HG03460 (cell line): Measurements from ENCODE around the gene C8G.

Experiments used
- ATAC-seq: cut with Tn5 transposase; IDR thresholded peaks from one replicate; pipeline ENCODE4 v1.9.1; 2021; ENCODE audit not compliant: unreplicated experiment

The C8G gene

DNA sequence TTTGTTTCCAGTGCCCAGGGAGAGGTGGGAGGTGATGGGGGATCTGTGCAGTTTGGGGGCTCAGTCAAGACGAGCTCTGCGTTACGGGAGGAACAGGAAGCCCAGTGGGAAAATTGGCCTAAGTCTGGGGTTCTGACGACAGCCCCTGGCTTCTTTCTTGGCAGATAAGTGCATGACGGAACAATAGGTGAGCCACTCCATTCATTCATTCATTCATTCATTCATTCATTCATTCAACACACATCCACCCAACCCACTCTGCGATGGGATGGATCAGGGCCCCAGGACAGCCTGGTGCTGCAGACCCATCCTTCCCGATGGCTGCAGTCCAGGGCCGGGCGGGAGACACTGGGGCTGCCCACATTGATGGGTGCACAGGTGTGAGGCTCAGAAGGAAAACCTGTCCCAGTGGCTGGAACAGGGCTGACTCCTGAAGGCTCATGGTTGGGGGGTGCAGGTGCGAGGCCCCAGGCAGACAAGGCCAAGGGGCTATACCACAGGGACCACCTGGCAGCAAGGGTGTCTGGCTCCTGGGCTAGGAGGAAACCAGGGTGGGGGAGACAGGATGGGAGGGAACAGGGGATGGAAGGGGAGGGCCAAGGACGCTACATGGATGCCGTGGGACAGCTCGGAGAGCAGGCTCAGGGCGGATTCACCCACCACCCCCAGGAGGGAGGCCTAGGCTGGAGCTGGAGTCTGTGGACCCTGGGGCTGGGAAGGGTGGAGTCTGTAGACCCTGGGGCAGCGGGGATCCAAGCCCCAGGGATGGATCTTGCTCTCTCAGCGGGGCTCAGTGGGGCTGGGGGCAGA is 35.8 kb downstream of the C8G start:
- ATAC-seq, result no peak

DNA sequence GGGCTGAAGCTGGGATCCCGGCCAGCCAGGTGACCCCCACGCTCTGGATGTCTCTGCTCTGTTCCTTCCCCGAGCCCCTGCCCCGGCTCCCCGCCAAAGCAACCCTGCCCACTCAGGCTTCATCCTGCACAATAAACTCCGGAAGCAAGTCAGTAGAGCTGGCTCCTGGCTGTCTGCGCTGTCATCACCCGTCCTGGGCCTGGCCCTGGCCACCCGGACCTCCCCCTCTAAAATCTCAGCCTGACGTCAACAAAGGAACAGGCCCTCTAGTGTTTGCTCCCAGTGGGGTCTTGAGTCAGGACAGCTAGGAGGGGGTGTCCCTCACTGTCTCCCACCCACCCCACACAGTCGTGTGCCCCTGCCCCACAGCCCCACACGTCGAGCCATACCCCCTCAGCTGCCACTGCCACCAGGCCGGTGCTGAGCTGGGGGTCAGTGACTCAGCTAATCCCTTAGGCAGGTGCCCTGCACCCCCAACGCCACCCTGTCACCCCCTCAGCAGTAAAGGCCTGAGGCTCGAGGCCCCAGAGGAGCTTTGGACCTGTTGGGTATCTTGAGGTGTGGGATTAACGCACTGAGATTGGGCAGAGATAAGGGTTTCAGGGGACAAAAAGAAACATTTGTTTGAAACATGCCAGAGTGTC is 36.7 kb downstream of the C8G start:
- no peak for ATAC-seq

DNA sequence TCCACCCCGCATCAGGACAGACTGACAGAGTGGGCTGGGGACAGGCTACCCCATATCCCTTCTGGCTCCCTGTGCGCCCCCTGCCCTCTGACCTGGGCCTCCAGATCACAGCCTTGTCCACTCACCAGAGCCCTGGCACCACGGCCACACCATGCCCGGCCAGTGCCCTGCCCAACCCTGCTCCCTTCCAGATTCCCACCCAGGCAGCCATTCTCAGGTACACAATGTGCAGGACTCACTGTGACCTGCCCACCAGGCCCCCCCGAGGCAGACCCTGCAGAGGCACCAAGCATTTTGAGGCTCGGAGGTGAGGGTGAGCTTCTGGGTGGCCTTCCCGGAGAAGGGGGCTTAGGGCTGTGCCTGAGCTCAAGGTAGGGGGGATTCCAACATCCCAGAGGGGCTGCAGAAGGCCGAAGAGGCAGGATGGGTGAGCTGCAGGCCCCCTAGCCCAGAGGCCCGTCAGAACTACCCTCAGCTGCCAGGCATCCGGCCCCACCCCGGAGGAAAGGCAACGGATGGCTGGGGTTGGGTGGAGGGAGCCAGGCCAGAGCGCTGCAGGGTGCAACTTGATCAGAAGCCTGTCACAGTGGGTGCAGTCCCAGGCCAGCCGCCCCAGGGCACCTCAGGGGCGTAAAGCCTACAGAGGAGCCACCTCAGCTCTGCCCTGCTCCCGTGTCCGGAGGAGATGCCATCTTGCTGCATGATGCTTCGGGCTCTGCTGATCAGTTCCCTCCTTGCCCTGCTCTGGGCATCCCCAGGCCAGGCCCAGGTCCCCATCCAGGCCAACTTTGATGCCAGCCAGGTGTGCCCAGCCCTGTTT is 37.4 kb downstream of the C8G start, which contains the start of gene LCNL1:
Gene LCNL1 (plus strand): TSS at position 762 of the 820 bp plus-strand sequence. CDS start 594 bp downstream, outside the sequence.
- no peak for ATAC-seq

DNA sequence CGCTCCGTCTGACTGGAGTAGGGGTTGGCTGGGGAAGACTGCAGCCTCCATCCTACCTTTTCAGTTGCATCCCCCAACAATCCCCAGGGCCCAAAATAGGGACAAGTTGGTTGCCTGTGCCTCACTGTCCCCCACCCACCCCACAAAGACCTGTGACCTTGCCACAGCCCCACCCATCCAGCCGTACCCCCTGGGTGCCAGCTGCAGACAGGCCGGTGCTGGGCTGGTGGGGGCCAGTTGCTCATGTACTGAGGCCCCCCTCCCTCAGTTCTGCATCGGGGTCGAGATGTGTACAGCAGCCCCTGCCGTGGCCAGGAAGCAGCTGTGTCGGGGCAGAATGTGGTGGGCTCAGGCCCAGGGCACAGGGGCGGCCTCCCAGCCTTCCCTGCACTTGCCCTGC is 38.1 kb downstream of the C8G start:
- ATAC-seq, result no peak

DNA sequence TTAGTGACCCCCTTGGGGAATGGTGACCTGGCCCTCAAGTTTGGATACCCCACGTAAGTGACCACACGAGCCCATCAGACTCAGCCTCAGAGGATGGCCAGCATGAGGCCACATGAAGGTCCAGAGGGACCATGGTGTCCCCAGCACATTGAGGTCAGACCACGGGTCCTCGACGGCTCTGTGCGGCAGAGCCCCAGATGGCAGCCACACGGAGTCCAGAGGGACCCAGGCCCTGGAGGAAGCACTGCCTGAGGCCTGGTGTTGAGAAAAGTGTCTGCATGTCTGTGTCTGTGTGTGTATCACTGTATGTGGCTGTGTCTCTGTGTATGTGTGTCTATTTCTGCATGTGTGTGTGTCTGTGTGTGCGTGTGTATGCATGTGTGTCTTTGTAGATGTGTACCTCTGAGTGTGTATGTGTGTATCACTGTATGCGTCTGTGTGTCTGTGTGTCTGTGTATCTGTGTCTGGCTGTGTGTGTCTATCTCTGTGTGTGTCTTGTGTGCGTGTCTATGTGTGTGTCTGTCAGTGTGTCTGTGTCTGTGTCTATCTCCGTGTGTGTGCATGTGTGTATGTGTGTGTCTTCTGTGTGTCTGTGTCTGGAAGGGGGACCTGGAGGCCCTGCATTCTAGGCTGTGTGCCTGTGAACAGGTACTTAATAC is 38.7 kb downstream of the C8G start:
- no peak for ATAC-seq

DNA sequence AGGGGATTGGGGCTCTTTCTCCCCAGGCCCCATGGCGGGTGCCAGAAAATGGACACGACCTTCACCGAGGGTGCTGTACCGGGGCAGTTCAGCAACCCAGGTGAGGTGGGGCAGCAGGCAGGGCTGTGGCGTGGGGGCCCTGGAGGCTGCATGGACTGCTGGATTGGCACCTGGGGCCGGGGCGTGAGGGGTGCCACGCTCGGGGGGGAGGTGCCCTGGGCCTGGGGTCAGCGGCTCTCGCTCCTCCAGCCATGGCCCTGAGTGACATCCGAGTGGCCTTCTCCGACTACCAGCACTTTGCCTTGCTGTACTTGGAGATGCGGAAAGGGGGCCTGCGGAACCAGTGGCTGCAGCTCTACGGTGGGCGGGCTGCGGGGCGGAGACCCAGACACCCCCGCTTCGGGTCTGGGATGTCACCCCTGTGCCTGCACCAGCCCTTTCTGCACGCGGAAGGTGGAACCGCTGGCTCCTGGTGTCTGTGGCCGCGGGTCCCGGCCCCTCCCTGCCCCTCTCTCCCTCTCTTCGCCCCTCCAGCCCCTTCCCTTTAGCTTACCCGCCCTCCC is 39.5 kb downstream of the C8G start:
- ATAC-seq, result no peak

DNA sequence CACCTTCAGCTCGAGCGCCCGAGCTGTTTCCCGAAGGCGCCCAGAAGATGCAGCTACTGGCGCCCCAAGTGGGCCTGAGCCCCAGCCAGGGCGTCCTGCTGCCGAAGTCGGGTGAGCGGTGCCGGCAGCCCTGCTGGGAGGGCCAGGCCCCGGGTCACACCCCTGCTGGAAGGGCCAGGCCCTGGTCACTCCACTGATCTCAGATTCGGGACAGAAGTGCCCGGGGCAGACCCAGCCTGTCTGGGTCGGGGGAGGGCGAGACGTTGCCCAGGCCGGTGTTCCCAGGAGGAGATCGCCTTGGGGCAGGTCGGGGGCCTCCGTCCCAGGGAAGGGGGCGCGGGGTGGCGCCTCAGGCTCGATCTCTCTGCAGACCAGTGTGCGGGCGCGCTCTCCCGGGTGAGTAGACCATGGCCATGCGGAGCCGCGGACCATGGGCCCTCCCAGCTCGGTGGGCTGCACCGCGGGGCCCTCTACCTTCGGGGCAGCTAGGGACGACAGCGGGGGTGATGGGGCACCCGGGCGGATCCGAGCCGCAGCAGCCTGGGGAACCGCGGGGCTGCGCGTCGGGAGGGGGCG is 40.1 kb downstream of the C8G start:
- ATAC-seq, result no peak

DNA sequence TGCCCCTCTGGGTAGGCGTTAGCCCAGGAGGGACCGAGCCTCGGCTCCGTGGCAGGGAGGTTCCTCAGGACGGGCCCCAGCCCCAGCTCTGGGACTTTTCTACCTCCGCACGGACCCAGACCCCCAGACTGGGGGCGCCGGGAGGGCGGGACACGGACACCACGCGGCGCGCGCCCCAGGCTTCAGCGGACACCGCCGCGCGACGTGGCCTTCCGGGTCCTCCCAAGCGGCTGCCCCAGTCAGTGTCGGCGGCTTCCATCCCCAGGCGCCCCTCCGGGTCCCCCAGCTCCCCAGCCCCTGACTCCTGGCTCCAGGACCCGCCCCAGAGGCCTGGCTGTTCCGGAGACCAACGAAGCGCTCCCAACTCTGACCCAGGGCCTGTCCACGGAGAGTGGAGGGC is 40.8 kb downstream of the C8G start:
- no peak for ATAC-seq

DNA sequence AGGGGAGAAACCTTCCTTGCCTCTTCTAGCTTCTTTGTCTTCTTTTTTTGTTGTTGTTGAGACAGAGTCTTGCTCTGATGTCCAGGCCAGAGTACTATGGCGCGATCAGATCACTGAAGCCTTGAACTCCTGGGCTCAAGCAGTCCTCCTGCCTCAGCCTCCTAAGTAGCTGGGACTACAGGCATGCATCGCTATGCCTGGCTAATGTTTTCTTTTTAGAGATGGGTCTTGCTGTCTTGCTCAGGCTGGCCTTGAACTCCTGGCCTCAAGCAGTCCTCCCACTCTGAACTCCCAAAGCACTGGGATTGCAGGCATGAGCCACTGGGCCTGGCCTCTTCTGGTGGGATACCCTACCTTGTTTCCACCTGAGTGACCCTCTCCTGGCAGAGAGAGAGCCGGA is 43.8 kb downstream of the C8G start:
- no peak for ATAC-seq

DNA sequence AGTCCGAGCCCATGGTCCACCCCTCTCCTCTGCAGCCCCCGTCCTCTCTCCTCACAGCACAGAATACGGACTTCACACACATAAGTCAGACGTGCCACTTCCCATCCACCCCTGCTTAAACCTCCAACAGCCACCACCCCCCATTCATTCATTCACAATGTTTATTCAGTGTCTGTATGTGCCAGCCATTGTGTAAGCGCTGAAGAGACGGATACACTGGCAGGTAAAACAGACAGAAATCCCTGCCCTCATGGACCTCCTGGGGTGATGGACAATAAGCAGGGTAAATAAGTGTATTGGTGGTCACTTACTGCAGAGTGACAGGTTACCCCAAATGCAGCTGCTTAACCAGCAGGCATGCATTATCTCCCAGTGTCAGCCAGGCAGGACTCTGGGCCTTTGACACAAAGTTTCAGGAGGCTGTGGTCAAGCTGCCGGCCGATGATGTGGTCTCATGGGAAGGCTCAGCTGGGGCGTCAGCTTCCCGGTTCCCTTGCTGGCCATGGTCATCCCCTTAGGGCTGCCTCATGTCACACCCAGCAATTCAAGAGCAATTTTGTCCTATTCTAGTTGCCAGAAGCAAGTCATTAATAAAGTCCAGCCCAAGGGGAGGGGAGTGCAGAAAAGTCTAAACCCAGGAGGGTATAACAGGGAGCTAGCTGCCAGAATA is 45.3 kb downstream of the C8G start:
- no peak for ATAC-seq

DNA sequence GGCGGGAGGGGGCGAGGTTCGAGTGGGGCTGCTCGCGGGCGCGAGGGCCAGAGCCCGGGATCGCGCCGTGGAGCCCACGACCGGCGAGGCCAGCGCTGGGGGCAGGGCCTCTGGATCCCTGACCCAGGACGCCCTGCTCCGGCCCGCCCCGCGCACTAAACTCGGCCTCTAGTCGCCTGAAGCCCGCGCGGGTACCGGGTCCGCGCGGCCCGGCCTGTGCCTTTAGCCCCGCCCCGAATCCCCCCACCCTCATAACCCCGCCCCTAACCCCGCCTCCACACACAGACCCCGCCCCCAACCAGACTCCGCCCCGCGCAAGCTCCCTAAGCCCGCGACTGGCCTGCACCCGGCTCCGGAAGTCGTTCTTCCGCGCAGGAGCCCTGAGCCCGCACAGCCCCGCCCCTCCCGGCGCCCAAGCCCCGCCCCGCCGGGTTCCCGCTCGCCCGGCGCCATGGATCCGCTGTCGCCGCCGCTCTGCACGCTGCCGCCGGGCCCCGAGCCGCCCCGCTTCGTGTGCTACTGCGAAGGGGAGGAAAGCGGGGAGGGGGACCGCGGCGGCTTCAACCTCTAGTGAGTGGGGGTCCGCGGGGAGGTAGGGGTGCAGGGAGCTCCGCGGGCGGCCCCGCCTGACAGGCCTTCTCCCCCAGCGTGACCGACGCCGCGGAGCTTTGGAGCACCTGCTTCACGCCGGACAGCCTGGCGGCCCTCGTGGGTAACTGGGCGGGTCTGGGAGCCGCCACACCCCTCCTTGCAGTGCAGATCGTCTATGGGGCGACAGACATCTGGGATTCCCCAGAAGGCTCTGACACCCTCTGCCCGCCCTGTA is 47.2 kb downstream of the C8G start, which contains the start of gene PAXX:
Gene PAXX (plus strand): TSS at position 430 of the 826 bp plus-strand sequence. CDS start 22 bp downstream, at position 452.
- ATAC-seq, result peak; percentile 77

DNA sequence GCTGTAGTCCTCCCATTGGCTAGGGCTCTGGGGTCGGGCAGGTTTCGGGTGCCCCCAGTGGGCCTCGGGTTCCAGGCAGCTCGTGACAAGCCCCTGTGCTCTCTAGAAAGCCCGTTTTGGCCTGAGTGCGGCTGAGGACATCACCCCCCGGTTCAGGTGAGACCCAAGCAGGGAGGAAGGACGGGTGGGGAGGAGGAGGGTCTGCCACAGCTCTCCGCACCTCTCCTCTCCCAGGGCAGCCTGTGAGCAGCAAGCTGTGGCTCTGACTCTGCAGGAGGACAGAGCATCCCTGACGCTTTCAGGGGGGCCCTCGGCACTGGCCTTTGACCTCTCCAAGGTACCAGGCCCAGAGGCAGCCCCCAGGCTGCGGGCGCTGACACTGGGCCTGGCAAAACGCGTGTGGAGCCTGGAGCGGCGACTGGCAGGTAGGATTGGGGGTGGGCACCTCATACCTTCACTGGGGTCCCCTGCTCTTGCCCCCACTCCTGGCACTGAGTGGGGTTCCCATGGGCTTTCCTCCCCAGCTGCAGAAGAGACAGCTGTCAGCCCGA is 47.9 kb downstream of the C8G start:
- no peak for ATAC-seq

DNA sequence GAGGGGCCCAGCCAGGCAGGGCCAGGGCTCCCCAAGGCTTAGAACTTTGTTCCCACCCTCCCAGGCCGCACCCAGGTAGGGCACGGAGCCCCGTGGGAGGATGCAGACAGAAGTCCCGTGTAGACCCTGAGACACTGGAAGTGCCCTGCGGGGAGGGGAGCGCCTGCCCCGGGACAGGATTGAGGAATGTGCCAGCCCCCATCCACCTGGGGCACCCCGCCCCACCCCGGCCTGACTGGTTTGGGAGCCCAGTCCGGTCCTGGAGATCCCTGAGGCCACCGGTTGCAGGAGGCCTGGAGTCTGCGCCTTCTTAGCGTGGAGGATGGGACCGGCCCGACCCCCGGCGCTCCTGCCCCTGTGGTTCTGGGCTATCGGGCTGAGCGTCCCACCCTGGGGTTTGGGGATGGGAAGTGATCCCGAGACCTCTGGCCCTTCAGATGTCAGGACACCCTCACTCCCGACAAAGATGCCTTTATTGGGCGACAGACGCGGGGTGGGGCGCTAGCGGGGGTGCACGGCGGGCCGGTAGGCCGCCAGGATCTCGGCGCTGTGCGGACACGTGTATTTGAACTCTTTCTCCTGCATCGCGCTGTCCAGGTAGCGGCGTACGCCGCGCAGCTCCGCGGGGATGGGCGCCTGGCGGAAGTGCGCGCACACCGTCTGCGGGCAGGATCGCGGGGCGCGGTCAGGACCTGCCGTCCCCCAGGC is 49.3 kb downstream of the C8G start:
- ATAC-seq, result no peak

DNA sequence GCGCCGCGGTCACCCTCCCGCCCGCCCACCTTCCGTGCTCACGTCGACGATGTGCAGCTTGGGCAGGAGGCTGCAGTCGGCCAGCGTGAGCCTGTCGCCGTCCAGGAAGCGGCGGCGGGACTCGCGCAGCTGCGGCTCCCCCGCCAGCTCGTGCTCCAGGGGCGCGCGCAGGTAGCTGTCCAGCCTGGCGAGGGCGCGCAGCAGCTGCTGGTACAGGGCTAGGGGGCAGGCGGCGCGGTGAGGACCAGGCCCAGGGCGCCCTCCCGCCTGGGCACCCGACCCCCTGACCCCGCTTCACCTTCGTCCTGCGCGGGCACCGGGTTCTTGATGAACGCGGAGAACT is 49.8 kb downstream of the C8G start:
- ATAC-seq, result no peak

DNA sequence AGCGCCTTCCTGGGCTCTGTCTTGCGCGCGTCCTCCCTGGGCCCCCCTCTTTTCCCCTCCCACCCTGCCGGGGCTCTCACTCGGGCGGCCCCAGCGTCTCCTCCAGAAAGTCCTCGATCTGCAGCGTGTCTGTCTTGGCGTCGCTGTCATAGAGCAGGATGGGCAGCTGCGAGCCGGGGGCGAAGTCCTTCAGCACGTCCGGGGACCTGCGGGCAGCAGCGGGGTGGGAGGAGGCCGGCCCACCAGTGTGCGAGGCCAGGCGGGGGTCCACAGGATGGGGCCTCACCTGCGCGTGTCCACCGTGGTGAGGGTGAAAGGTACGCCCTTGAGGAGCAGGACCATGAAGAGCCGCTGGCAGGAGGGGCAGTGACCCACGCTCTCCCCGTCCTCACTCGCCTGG is 50.3 kb downstream of the C8G start:
- ATAC-seq, result no peak

DNA sequence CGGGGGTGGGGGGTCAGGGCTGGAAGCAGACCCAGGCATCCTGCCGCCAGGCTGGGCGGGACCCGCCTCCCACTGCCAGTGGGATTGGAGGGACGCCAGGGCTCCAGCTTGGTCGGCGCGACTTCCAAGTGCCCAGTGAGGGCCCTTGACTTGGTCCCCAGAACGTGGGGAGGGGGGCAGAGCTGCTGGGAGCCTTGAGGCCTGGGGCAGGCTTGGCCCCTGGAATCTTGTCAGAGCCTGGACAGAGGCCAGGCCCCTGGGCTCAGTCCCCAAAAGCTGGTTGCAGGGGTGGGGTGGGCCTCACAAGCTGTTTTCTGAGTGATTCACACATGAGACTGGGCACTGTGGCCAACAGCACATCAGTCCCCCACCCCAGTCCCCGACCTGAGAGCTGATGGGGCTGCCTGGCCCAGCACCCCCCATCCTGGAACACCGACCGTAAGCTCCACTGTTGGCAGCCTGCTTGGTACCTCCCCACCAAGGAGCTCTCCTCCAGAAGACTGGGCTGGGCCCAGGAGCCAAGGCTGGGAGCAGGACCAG is 50.8 kb downstream of the C8G start:
- no peak for ATAC-seq
